ENCODE results near the gene ITPRID1. TPM values are rescaled to one million over a fixed set of nuclear protein-coding genes. Genes with fewer than 3 reads are reported as not detected.

The ITPRID1 gene
- total RNA-seq, 4 donors from 2014 or later = 2.8 to 6.3 (median 4.4) TPM

DNA sequence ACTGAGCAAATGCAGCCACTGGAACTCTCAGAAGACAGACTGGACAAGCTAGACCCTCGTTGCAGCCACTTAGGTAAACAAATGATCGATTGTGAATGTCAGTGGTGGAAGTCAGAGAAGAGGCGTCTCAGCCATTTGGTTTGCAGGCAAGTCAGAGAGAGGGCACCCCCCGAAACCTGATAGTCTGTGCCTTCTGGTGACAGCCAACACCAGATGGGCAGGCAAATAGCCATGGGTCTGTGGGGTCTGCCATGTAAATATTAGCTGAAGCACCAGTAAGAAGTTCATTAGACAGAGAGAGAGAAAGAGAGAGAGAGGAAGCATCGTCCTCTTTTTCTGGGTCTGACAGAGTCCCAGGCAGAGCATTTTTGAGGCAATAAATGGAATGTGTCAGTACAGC is 178.6 kb downstream of the ITPRID1 start:
- DNase-seq = no peak
- Histone ChIP-seq H3K27me3 (no peaks in the 10 kb centered on the region), H3K9me3 (no peaks in the 10 kb centered on the region), H3K4me1 (no peaks in the 10 kb centered on the region), H3K36me3 (no peaks in the 10 kb centered on the region), H3K4me3 (no peak overlapping the region), H3K27ac (no peak overlapping the region)
- intact Hi-C loops (cut with DNase I; ENCODE audit: low total_unique reads) = no loop called here
- in situ Hi-C loops (cut with MboI; ENCODE audit: low pct_ligation_motif_present in 1 of 4, low pct_unique_long_range_greater_than_20kb in 1 of 4, low sequenced_read_pairs in 3 of 4) = no loop called here
- no peak for TF ChIP-seq EP300 (IDR thresholded peaks at IDR 0.05; ENCODE audit: low read depth)
- no peak for TF ChIP-seq CTCF (IDR thresholded peaks at IDR 0.05)
- TF ChIP-seq POLR2AphosphoS5 (IDR thresholded peaks at IDR 0.05) = no peak
- TF ChIP-seq POLR2A (IDR thresholded peaks at IDR 0.05) = no peak
- 46 to 54% methylated on average over 3 to 5 of the region's 5 CpGs for WGBS, 2 donors (ENCODE audit: low coverage in 1 of 2)

GRCh38 chr7:31692871-31693270 is 179.0 kb downstream of the ITPRID1 start:
- Histone ChIP-seq H3K27ac (no peak overlapping the region), H3K9me3 (no peaks in the 10 kb centered on the region), H3K4me1 (no peaks in the 10 kb centered on the region), H3K27me3 (no peaks in the 10 kb centered on the region), H3K4me3 (no peak overlapping the region), H3K36me3 (no peaks in the 10 kb centered on the region)
- WGBS, 2 donors (ENCODE audit: low coverage in 1 of 2) = 49% methylated on average over 2 of the region's 2 CpGs
- in situ Hi-C loops (cut with MboI; ENCODE audit: low pct_ligation_motif_present in 1 of 4, low pct_unique_long_range_greater_than_20kb in 1 of 4, low sequenced_read_pairs in 3 of 4) = no loop called here
- intact Hi-C loops (cut with DNase I; ENCODE audit: low total_unique reads) = no loop called here
- no peak for TF ChIP-seq POLR2AphosphoS5 (IDR thresholded peaks at IDR 0.05)
- no peak for TF ChIP-seq EP300 (IDR thresholded peaks at IDR 0.05; ENCODE audit: low read depth)
- no peak for TF ChIP-seq CTCF (IDR thresholded peaks at IDR 0.05)
- no peak for TF ChIP-seq POLR2A (IDR thresholded peaks at IDR 0.05)
- DNase-seq = no peak

GRCh38 chr7:31695859-31696614 is 182.1 kb downstream of the ITPRID1 start:
- intact Hi-C loops (cut with DNase I; ENCODE audit: low total_unique reads) = no loop called here
- in situ Hi-C loops (cut with MboI; ENCODE audit: low pct_ligation_motif_present in 1 of 4, low pct_unique_long_range_greater_than_20kb in 1 of 4, low sequenced_read_pairs in 3 of 4) = no loop called here
- Histone ChIP-seq H3K27ac (no peak overlapping the region), H3K27me3 (no peaks in the 10 kb centered on the region), H3K4me3 (no peak overlapping the region), H3K9me3 (no peaks in the 10 kb centered on the region), H3K36me3 (no peaks in the 10 kb centered on the region), H3K4me1 (no peaks in the 10 kb centered on the region)
- TF ChIP-seq EP300 (IDR thresholded peaks at IDR 0.05; ENCODE audit: low read depth) = no peak
- no peak for TF ChIP-seq POLR2AphosphoS5 (IDR thresholded peaks at IDR 0.05)
- TF ChIP-seq CTCF (IDR thresholded peaks at IDR 0.05) = no peak
- TF ChIP-seq POLR2A (IDR thresholded peaks at IDR 0.05) = no peak
- 69 to 73% methylated on average over 4 to 6 of the region's 6 CpGs for WGBS, 2 donors (ENCODE audit: low coverage in 1 of 2)
- DNase-seq = no peak

DNA sequence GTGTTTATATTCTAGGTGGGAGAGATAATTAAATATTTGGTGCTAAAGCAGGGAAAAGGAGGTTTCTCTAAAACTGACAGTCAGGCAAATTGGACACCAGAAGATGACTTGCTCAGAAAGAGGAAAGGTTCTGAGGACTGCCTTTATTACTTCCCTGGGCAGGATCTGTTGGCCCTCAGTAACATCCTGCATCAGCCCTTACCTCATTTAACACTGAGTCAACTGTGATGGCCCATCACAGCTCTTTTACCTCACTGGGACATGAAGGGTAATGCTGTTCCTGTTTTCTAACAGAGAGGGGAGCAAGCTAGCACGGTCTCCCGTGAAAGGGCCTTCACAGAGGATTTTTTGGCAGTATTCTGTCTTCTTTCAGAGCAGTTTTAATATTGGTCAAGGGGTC is 185.2 kb downstream of the ITPRID1 start:
- no peak for DNase-seq
- H3K27ac ChIP-seq = no peak overlapping the region
- TF ChIP-seq POLR2A (IDR thresholded peaks at IDR 0.05) = no peak
- no peak for TF ChIP-seq EP300 (IDR thresholded peaks at IDR 0.05; ENCODE audit: low read depth)
- no peak for TF ChIP-seq CTCF (IDR thresholded peaks at IDR 0.05)
- TF ChIP-seq POLR2AphosphoS5 (IDR thresholded peaks at IDR 0.05) = no peak
- no peaks in the 10 kb centered on the region for H3K4me1 ChIP-seq
- H3K36me3 ChIP-seq = no peaks in the 10 kb centered on the region
- WGBS, 2 donors (ENCODE audit: low coverage in 1 of 2) = 57% methylated on average over 2 of the region's 2 CpGs; no CpG with 5 or more reads in 1 of the 2 donors
- no peak overlapping the region for H3K4me3 ChIP-seq
- H3K27me3 ChIP-seq = no peaks in the 10 kb centered on the region
- no peaks in the 10 kb centered on the region for H3K9me3 ChIP-seq
- intact Hi-C loops (cut with DNase I; ENCODE audit: low total_unique reads) (no loop called here), in situ Hi-C loops (cut with MboI; ENCODE audit: low pct_ligation_motif_present in 1 of 4, low pct_unique_long_range_greater_than_20kb in 1 of 4, low sequenced_read_pairs in 3 of 4) (no loop called here)
